Left kidney (tissue), 2 donors: Measurements from ENCODE around the gene MKKS. TPM values are rescaled to one million over a fixed set of nuclear protein-coding genes. Genes with fewer than 3 reads are reported as not detected.
"Not testable (repeated sequence)": the region's sequence is repeated elsewhere in the genome, so short reads cannot be mapped to it uniquely, and the experiment has no call there.

Experiments used
- DNase-seq: peaks from one replicate; pipeline ENCODE4 v3.0.0-alpha.2; 2013
- polyA plus RNA-seq: library from polyadenylated mRNA; unstranded; fragments of 120-200 nt; gene quantifications from one replicate; pipeline ENCODE4 v1.2.1, GENCODE V29; 2013; ENCODE audit not compliant: insufficient read length

The MKKS gene
- polyA plus RNA-seq, 1 donor: 37.7 TPM

DNA sequence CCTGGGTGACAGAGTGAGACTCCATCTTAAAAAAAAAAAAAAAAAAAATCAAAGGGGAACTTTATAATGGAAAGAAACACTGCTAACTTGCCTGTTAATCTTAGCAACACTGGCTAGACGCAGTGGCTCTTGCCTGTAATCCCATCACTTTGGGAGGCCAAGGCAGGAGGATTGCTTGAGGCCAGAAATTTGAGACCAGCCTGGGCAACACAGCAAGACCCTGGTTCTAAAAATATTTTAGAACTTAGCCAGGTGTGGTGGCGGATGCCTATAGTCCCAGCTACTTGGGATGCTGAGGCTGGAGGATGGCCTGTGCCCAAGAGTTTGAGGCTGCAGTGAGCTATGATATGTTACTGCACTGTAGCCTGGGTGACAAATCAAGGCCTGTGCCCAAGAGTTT is 16.8 kb downstream of the MKKS start:
- not testable (repeated sequence) for DNase-seq

DNA sequence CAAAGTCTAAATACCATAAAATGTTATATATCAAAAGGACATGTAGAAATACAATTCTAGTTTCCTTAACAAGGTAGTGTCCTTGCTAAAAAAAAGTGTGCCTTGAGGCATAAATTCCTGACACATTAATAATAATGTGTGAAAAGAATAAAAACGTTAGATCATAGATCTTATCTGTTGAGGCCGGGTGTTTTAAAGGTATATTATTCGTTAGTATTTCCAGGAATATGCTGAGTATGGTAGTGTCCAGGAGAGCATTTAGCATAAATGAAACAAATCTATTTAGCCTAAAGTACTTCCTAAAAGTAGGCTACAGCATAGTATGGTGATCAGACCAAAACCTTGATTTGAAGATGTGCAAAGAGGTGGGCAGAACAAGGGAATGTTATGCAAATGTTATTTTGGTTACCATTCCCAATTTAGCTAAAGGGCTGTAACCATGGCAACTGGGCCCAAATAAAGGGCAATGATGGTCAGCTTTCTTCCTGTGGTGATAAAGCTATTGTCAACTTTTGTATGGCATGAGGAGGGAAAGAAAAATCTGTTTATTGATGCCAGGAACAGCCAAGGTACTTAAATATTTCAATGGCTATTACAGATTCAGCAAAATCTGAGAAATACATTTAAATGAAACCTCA is 18.9 kb downstream of the MKKS start:
- DNase-seq: no peak

- DNase-seq: no peak
These were observed 21.2 kb downstream of the MKKS start for GRCh38 chr20:10412591-10413408.

DNA sequence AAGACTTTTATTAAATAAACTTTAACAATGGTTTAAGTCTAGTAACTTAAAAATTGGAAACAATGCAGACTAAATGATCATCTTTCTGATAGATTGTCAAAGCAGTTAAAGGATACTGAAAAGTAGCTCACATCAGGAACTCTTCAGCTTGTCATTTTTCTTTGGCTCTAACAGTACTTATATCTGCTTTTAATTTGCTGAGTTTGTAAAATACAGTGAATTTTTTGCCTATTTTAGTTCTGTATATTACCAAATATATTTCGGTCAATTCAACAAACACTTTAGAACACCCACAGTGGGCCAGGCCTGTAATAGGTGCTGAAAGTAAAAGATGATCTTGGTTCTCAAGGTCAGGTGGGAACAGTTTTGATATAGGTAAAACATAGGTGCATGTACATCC is 22.3 kb downstream of the MKKS start:
- DNase-seq: no peak

DNA sequence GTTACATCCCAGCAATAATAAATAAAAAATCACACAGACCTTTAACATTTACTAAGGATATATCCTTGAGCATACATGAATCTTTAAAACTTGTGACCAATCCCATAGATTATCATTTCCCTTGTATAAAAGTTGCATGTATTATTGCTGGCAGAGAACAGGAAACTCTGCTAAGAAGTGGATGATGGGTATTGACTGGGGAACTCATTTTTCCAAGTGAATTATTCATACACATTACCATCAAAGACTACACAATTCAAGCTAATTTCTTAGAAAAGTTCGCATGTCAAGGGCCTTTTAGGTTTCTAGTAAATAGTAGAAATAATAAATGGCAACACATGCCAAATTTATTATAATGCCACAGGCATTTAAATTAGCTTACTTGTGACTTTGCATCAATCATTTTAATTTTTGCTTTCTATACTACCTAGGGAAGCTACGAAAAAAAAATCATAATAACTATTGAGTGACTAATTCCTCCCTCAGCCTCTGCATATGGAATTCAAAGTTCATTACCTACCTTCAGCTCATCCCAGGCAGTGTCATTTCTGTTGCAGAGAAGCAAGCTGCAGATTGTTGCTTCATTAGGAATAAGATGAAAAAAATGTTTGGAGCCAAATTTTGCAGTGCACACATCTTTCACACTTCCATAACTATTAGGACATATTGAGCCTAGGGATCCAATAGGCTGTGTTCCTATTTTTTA is 25.8 kb downstream of the MKKS start:
- no peak for DNase-seq

- no peak for DNase-seq
These were observed 29.0 kb downstream of the MKKS start for GRCh38 chr20:10404959-10405530.

- DNase-seq: no peak
These were observed 29.9 kb downstream of the MKKS start for GRCh38 chr20:10404023-10404628.

DNA sequence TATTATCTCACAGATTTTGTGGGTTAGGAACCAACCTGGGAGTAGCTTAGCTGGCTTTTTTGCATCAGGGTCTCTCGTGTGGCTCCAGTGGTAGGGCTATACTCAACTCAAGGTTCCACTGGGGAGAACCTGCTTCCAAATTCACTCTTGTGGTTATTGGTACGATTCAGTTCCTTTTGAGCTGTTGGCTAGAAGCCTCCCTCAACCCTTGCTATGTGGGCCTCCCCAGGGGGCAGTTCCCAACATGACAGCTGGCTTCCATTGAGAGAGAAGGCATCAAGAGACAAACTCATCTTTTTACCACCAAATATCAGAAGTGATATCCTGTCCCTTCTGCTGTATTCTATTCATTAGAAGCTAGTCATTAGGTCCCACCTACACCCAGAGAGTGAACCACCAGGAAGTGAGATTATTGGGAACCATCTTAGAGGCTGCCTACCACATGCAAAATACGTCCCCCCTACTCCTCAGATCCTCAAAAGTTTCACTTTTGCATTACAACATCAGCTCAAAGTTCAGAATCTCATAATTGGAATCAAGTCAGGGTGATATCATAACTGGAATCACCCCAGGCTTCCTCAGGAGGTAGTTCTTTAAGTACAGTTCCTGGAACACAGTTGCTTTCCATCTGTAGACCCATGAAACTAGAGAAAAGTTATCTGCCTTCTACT is 30.9 kb downstream of the MKKS start:
- no peak for DNase-seq

DNA sequence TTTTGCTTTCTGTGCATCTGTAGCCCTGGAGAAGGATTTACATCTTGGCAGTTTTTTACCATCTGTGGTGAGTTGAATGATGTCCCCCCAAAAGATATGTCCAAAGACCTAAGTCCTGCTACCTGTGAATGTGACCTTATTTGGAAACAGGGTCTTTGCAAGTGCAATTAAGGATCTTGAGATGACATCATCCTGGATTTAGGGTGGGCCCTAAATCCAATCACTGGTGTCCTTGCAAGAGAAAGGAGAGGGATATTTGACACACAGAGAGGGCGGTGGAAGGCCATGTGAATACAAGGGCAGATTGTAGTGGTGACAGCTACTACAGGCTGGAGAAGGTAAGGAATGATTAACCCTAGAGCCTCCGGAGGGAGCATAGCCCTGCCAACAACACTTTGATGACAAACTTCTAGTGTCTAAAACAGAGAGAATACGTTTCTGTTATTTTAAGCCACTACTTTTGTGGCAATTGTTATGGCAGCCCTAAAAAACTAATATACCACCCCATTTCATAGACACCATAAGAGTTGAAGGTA is 35.1 kb downstream of the MKKS start:
- DNase-seq: no peak

GRCh38 chr20:10394752-10395151 is 39.3 kb downstream of the MKKS start:
- DNase-seq: not testable (repeated sequence)

- DNase-seq: no peak
These were observed 43.3 kb downstream of the MKKS start for GRCh38 chr20:10390709-10391108.

DNA sequence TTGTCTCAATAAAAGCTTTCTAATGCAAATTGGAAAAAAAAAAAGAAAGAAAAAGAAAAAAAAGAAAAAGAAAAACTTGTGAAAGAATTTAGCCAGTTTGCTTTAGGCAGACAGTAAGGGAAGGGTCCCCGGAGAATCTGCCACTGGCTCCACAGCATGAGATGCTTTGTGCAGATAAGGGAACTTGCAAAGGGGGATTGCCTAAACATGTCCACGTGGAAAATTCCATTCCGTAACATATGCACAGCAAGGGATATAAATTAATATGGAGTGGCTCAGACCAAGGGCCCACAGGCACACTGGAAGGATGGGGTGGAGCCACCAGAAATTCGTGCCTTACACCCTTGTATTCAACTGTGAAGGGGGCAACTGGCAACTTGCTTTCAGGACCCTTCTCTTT is 45.4 kb downstream of the MKKS start:
- DNase-seq: no peak

DNA sequence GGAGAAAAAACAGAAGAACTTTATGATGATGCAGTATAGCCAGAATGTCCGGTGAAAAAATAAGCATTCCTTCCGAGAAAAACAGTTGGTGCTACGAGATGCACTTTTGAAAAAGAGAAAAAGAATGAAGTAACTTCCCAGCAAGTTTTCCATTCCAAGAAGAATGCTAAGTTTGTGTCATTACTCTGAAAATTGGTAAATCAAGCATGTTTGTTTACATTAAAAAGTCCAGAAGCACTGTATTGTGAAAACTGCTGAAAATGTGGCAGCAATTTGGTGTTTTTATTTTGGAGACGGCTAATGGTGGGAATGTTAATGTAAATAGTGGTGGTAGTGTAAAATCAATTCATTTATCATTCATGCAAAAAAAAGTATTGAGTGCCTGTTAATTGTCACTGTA is 46.3 kb downstream of the MKKS start:
- no peak for DNase-seq

GRCh38 chr20:10385850-10386544 is 48.0 kb downstream of the MKKS start:
- DNase-seq: no peak

DNA sequence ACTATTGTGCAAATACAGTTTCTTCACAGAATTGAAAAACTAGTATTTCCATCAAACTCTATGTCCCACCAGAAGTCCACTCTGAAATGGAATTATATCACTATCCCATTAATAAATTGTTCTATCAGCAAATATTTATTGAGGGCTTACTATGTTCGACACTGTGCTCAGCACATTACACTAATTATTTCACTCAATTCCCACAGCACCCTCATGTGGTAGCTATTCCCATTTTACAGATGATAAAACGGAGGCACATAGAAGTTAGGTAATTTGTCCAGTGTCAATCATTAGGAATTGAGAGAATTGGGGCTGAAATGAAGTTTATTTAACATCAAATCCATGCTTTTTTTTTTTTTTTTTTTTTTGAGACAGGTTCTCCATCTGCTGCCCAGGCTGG is 52.5 kb downstream of the MKKS start:
- DNase-seq: no peak

DNA sequence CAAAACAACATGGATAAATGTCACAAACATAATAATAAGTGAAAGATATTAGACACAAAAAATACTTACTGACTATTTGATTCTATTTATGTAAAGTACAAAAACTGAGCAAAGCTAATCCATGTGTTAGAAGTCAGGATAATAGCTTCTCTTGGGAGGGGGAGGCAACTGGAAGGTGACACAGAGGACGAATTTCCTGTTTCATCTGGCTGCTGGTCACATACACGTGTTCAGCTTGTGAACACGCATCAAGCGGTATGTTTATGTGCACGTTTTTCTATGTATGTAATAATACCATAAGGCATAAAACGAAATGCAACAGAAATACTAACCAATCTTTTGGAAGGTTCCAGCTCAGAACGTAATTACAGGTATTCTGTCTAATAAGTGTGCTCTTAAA is 54.3 kb downstream of the MKKS start:
- DNase-seq: no peak

DNA sequence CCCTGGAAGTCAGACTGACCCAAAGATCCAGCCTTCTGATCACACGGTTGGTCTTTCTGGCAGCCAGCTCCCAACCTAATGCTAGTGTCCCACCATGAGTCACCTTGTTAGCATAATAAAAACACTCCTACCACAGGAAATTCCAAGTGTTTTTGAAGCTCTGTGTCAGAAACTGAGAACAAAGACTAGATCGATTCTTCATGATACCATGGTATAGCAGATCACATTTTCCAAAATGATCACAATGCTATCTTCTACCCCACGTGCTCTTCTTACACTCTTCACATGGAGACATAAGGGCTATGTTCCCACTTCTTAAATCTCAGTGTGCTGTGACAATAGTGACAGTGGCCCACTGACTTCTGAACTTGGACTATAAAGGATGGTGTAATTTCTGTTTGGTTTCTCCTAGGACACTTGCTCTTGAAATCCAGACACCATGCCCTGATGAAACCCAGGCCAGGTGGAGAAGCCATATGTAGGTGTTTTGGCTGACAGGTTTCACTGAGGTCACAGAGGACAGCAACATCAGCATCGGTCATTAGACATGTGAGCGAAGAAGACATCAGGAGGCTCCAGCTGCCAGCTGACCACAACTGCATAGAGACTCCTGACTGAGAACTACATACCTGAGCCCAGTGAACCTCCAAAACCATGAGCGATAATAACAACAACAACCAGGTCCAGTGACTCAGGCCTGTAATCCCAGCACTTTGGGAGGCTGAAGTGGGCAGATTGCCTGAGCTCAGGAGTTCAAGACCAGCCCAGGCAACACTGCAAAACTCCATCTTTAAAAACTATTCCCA is 57.5 kb downstream of the MKKS start:
- DNase-seq: no peak

DNA sequence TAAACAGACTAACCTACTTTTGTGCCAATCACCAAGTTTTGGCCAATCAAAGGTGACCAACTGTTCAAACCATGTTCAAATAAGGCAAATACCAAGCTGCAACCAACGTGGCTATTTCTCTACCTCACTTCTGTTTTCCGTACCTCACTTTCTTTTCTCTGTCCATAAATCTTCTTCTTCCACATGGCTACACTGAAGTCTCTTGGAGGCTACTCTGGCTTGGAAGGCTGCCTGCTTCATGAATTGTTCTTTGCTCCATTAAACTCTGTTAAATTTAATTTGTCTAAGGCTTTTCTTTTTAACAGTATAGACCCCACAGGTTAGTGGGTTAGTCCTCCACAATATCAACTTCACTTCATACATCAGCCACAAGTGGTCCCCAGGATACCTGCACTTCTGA is 58.8 kb downstream of the MKKS start:
- no peak for DNase-seq

GRCh38 chr20:10374036-10374435 is 60.0 kb downstream of the MKKS start:
- DNase-seq: no peak

DNA sequence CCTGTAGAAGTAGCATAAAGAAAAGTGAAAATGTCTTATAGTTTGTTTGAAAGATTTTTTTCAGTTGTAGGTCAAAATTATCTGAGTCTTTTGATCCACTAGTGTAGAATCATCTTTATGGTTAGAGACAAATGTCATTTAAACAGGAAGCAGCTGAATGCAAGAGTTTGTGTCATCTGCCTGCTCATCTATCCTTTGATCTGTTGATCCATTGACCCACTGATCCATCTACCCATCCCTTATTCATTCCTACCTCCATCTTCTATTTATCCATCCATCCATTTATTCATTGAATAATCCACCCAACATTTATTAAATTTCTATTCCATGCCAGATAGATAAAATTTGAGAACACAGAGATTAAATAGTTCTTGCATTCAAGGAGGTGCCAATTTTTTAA is 62.6 kb downstream of the MKKS start:
- no peak for DNase-seq
